HEK293 (cell line): Measurements from ENCODE around the gene EEF2K.

Experiments used
- CTCF ChIA-PET: fragments of 350-600 bp; formaldehyde crosslinking; extraction: SDS; loops from one replicate; lab custom pipeline; 2021; ENCODE audit warnings: antibody characterized with exemption; lab: Yijun Ruan, JAX
- POLR2A ChIA-PET: fragments of 300-600 bp; formaldehyde crosslinking; extraction: SDS; loops from one replicate; lab custom pipeline; 2020; ENCODE audit warnings: antibody characterized with exemption, inconsistent platforms; lab: Yijun Ruan, JAX
- H3K27ac ChIP-seq: fragments of 200-500 bp; sonication (Bioruptor generic); 2 replicates; pipeline ENCODE4 v1.5.1; 2014; ENCODE audit warnings: low read depth, low read length, control low read depth, inconsistent platforms; ENCODE audit errors: extremely low read depth
- H3K36me3 ChIP-seq, 2 experiments: fragments of 200-500 bp in 1 of 2; sonication (Bioruptor generic) in 1 of 2; 1 replicate in 1 of 2; 2 replicates in 1 of 2; pipeline ENCODE4 v1.5.1; 2014 to 2017; ENCODE audit warnings: inconsistent platforms in 2 of 2, low read length in 2 of 2; ENCODE audit not compliant: control insufficient read depth in 2 of 2, insufficient read depth in 1 of 2
- H3K4me1 ChIP-seq: fragments of 200-500 bp; sonication (Bioruptor generic); 2 replicates; pipeline ENCODE4 v1.5.1; 2014; ENCODE audit warnings: mild to moderate bottlenecking, low read length, inconsistent platforms; ENCODE audit not compliant: control insufficient read depth, insufficient read depth
- H3K4me3 ChIP-seq: 2 replicates; pipeline ENCODE4 v1.5.1; 2011; ENCODE audit warnings: low read depth, mild to moderate bottlenecking, control low read depth, low read length, moderate library complexity
- H3K9me3 ChIP-seq: fragments of 200-500 bp; sonication (Bioruptor generic); 2 replicates; pipeline ENCODE4 v1.5.1; 2014; ENCODE audit warnings: low read depth, low read length, inconsistent platforms; ENCODE audit not compliant: control insufficient read depth, insufficient read depth
- HOXC10 ChIP-seq: sonication (generic); formaldehyde crosslinking; IDR thresholded peaks from 2 replicates; pipeline ENCODE4 v1.8.1; 2023; ENCODE audit warnings: mild to moderate bottlenecking, missing genetic modification reagents
- HOXD13 ChIP-seq: sonication (generic); formaldehyde crosslinking; IDR thresholded peaks from 2 replicates; pipeline ENCODE4 v1.8.0; 2022; ENCODE audit warnings: missing genetic modification reagents, borderline replicate concordance
- IKZF3 ChIP-seq: fragments of 450-650 bp; IDR thresholded peaks from 2 replicates; pipeline ENCODE4 v1.5.0; 2018; ENCODE audit warnings: missing biosample characterization, mild to moderate bottlenecking, missing genetic modification characterization, moderate library complexity
- KLF16 ChIP-seq: fragments of 450-650 bp; formaldehyde crosslinking; IDR thresholded peaks from 2 replicates; pipeline ENCODE4 v1.5.1; 2017; ENCODE audit warnings: missing biosample characterization, missing genetic modification characterization
- MZF1 ChIP-seq: fragments of 450-650 bp; formaldehyde crosslinking; IDR thresholded peaks from 2 replicates; pipeline ENCODE4 v1.5.1; 2017; ENCODE audit warnings: missing biosample characterization, missing genetic modification characterization, borderline replicate concordance
- SP2 ChIP-seq: fragments of 450-650 bp; formaldehyde crosslinking; IDR thresholded peaks from 2 replicates; pipeline ENCODE4 v1.5.1; 2016; ENCODE audit warnings: missing biosample characterization, missing genetic modification characterization
- YY1 ChIP-seq: fragments of 450-650 bp; formaldehyde crosslinking; IDR thresholded peaks from 2 replicates; pipeline ENCODE4 v1.5.1; 2018; ENCODE audit warnings: missing biosample characterization, missing genetic modification characterization
- ZFHX2 ChIP-seq: fragments of 450-650 bp; formaldehyde crosslinking; conservative IDR thresholded peaks from 2 replicates; pipeline ENCODE4 v1.5.1; 2016; ENCODE audit warnings: missing biosample characterization, missing genetic modification characterization
- ZNF202 ChIP-seq: fragments of 450-650 bp; formaldehyde crosslinking; IDR thresholded peaks from 2 replicates; pipeline ENCODE4 v1.5.1; 2016; ENCODE audit warnings: missing biosample characterization, missing genetic modification characterization, borderline replicate concordance
- ZNF214 ChIP-seq: fragments of 450-650 bp; formaldehyde crosslinking; IDR thresholded peaks from 2 replicates; pipeline ENCODE4 v1.5.1; 2017; ENCODE audit warnings: missing biosample characterization, mild to moderate bottlenecking, missing genetic modification characterization, borderline replicate concordance
- ZNF223 ChIP-seq: fragments of 450-650 bp; formaldehyde crosslinking; IDR thresholded peaks from 2 replicates; pipeline ENCODE4 v1.5.1; 2016; ENCODE audit warnings: missing biosample characterization, missing genetic modification characterization
- ZNF324 ChIP-seq: fragments of 450-650 bp; formaldehyde crosslinking; IDR thresholded peaks from 2 replicates; pipeline ENCODE4 v1.5.1; 2016; ENCODE audit warnings: missing biosample characterization, missing genetic modification characterization
- ZNF366 ChIP-seq: fragments of 450-650 bp; formaldehyde crosslinking; conservative IDR thresholded peaks from 2 replicates; pipeline ENCODE4 v1.5.1; 2016; ENCODE audit warnings: missing biosample characterization, missing genetic modification characterization
- ZNF391 ChIP-seq: fragments of 450-650 bp; formaldehyde crosslinking; IDR thresholded peaks from 2 replicates; pipeline ENCODE4 v1.5.1; 2016; ENCODE audit warnings: low read depth, missing biosample characterization, missing genetic modification characterization, borderline replicate concordance
- ZNF416 ChIP-seq: fragments of 450-650 bp; formaldehyde crosslinking; IDR thresholded peaks from 2 replicates; pipeline ENCODE4 v1.5.1; 2016; ENCODE audit warnings: missing biosample characterization, missing genetic modification characterization
- ZNF555 ChIP-seq: fragments of 450-650 bp; formaldehyde crosslinking; conservative IDR thresholded peaks from 2 replicates; pipeline ENCODE4 v1.5.1; 2017; ENCODE audit warnings: missing biosample characterization, mild to moderate bottlenecking, missing genetic modification characterization, inconsistent platforms
- ZNF561 ChIP-seq: fragments of 450-650 bp; IDR thresholded peaks from 2 replicates; pipeline ENCODE4 v1.5.1; 2018; ENCODE audit warnings: missing biosample characterization, missing genetic modification characterization, borderline replicate concordance
- ZNF585B ChIP-seq: fragments of 450-650 bp; formaldehyde crosslinking; IDR thresholded peaks from 2 replicates; pipeline ENCODE4 v1.5.1; 2016; ENCODE audit warnings: missing biosample characterization, missing genetic modification characterization
- ZNF621 ChIP-seq: fragments of 450-650 bp; formaldehyde crosslinking; IDR thresholded peaks from 2 replicates; pipeline ENCODE4 v1.5.1; 2017; ENCODE audit warnings: missing biosample characterization, missing genetic modification characterization
- ZNF624 ChIP-seq: fragments of 450-650 bp; formaldehyde crosslinking; IDR thresholded peaks from 2 replicates; pipeline ENCODE4 v1.5.1; 2017; ENCODE audit warnings: missing biosample characterization, missing genetic modification characterization
- ZNF626 ChIP-seq: fragments of 450-650 bp; sonication (Bioruptor Pico); formaldehyde crosslinking; IDR thresholded peaks from 2 replicates; pipeline ENCODE4 v1.5.1; 2018; ENCODE audit warnings: missing biosample characterization, missing genetic modification characterization, inconsistent platforms
- ZNF792 ChIP-seq: fragments of 450-650 bp; formaldehyde crosslinking; IDR thresholded peaks from 2 replicates; pipeline ENCODE4 v1.5.1; 2016; ENCODE audit warnings: missing biosample characterization, missing genetic modification characterization
- TF ChIP-seq, protein P1 (sequence below): fragments of 450-650 bp; formaldehyde crosslinking; IDR thresholded peaks from 2 replicates; pipeline ENCODE4 v1.5.1; 2016; ENCODE audit warnings: missing biosample characterization, missing genetic modification characterization
- TF ChIP-seq, protein P2 (sequence below): fragments of 450-650 bp; formaldehyde crosslinking; IDR thresholded peaks from 2 replicates; pipeline ENCODE4 v1.5.1; 2016; ENCODE audit warnings: missing biosample characterization, missing genetic modification characterization
- TF ChIP-seq, protein P3 (sequence below): fragments of 450-650 bp; formaldehyde crosslinking; conservative IDR thresholded peaks from 2 replicates; pipeline ENCODE4 v1.5.1; 2016; ENCODE audit warnings: low read depth, missing biosample characterization, missing genetic modification characterization
- TF ChIP-seq, protein P4 (sequence below): fragments of 450-650 bp; formaldehyde crosslinking; optimal IDR thresholded peaks from 2 replicates; pipeline ENCODE3; 2016; ENCODE audit warnings: missing biosample characterization, mild to moderate bottlenecking, missing genetic modification characterization
- TF ChIP-seq, protein P5 (sequence below): fragments of 450-650 bp; formaldehyde crosslinking; IDR thresholded peaks from 2 replicates; pipeline ENCODE4; 2016; ENCODE audit warnings: missing biosample characterization, missing genetic modification characterization

EEF2K gene

DNA sequence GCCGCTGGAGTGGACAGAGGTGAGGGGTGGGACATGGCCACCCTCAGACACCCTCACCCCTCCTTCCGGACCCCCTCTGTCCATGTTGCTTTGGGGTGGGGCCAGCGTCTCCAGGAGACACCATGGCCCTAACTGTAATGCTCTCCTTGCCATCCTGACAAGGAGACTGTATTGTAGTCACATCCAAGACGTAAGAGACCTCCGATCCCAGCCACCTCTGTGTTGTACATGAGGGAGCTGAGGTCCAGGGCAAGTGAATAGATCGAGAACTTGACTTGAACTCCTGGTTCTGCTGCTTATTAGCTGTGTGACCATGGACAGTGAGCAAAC is 121.3 kb downstream of the EEF2K start:
- ChIA-PET POLR2A (no interaction called here), CTCF (no interaction called here)
- no peak for TF ChIP-seq ZNF792 (tag by site-specific recombination)
- TF ChIP-seq YY1 (tag by site-specific recombination) = no peak
- no peak for TF ChIP-seq ZNF324 (tag by site-specific recombination)
- TF ChIP-seq, protein P1, sequence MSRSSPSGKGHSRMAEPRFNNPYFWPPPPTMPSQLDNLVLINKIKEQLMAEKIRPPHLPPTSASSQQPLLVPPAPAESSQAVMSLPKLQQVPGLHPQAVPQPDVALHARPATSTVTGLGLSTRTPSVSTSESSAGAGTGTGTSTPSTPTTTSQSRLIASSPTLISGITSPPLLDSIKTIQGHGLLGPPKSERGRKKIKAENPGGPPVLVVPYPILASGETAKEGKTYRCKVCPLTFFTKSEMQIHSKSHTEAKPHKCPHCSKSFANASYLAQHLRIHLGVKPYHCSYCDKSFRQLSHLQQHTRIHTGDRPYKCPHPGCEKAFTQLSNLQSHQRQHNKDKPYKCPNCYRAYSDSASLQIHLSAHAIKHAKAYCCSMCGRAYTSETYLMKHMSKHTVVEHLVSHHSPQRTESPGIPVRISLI = no peak
- TF ChIP-seq ZNF626 (tag by site-specific recombination) = no peak
- no peak for TF ChIP-seq KLF16
- no peak for TF ChIP-seq ZNF621
- no peak for TF ChIP-seq ZNF416
- TF ChIP-seq, protein P2, sequence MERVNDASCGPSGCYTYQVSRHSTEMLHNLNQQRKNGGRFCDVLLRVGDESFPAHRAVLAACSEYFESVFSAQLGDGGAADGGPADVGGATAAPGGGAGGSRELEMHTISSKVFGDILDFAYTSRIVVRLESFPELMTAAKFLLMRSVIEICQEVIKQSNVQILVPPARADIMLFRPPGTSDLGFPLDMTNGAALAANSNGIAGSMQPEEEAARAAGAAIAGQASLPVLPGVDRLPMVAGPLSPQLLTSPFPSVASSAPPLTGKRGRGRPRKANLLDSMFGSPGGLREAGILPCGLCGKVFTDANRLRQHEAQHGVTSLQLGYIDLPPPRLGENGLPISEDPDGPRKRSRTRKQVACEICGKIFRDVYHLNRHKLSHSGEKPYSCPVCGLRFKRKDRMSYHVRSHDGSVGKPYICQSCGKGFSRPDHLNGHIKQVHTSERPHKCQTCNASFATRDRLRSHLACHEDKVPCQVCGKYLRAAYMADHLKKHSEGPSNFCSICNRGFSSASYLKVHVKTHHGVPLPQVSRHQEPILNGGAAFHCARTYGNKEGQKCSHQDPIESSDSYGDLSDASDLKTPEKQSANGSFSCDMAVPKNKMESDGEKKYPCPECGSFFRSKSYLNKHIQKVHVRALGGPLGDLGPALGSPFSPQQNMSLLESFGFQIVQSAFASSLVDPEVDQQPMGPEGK (tag by site-specific recombination) = no peak
- TF ChIP-seq ZNF624 (tag by site-specific recombination) = no peak
- TF ChIP-seq IKZF3 (tag by site-specific recombination) = no peak
- no peaks in the 10 kb centered on the region for H3K9me3 ChIP-seq
- H3K4me3 ChIP-seq = no peak overlapping the region
- peaks cover 20 to 92% of the 10 kb centered on the region in 2 experiments; a peak in 2 of 3 replicates for H3K36me3 ChIP-seq
- H3K27ac ChIP-seq = no peak overlapping the region
- H3K4me1 ChIP-seq = no peaks in the 10 kb centered on the region

DNA sequence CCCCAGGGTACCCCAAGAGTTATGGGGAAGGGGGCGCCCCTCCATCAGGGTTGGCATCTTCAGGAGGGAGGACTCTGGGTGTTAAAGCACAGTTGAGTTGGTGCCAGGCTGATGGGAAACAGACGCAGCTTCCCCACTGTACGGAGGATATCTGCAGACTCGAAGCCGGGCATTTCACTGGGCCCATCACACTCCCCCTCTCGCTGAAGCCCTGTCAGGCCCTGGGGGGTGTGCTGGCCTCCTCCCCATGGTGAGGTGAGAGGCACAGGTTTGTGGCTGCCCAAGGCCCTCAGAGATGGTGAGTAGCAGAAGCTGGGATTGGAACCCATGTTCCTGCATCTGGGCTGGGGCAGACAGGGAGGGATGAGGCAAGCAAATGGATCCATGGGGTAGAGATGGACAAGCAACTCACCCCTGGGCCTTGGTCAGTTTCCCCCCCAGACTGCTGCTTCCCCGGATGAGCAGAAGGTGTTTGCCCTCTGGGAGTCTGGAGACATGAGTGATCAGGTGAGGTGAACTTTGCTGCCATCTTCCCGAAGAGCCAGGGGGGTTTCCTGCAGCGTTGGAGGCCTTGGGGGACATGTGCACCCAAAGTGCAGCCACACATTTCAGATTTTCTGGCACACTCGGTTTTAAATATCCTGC is 122.1 kb downstream of the EEF2K start:
- Histone ChIP-seq H3K4me3 (no peak overlapping the region), H3K36me3 (peaks cover 25 to 90% of the 10 kb centered on the region in 2 experiments), H3K27ac (no peak overlapping the region), H3K9me3 (no peaks in the 10 kb centered on the region), H3K4me1 (no peaks in the 10 kb centered on the region)
- CTCF ChIA-PET = interaction anchor here (1.2 kb wide), 1 partner anchor 10 kb away, joined by 3 read pairs; no protein-coding TSS in a partner anchor
- POLR2A ChIA-PET = no interaction called here
- TF ChIP-seq ZNF223 (tag by site-specific recombination) (no peak), ZNF561 (tag by site-specific recombination) (no peak), SP2 (no peak), HOXD13 (no peak), MZF1 (tag by site-specific recombination) (no peak), ZFHX2 (tag by site-specific recombination) (no peak), ZNF202 (tag by site-specific recombination) (no peak), ZNF391 (tag by site-specific recombination) (no peak), ZNF585B (tag by site-specific recombination) (no peak), HOXC10 (CRISPR knock-in tag) (no peak), KLF16 (no peak), ZNF214 (no peak), ZNF555 (tag by site-specific recombination) (no peak), ZNF366 (tag by site-specific recombination) (no peak)
- TF ChIP-seq, protein P3, sequence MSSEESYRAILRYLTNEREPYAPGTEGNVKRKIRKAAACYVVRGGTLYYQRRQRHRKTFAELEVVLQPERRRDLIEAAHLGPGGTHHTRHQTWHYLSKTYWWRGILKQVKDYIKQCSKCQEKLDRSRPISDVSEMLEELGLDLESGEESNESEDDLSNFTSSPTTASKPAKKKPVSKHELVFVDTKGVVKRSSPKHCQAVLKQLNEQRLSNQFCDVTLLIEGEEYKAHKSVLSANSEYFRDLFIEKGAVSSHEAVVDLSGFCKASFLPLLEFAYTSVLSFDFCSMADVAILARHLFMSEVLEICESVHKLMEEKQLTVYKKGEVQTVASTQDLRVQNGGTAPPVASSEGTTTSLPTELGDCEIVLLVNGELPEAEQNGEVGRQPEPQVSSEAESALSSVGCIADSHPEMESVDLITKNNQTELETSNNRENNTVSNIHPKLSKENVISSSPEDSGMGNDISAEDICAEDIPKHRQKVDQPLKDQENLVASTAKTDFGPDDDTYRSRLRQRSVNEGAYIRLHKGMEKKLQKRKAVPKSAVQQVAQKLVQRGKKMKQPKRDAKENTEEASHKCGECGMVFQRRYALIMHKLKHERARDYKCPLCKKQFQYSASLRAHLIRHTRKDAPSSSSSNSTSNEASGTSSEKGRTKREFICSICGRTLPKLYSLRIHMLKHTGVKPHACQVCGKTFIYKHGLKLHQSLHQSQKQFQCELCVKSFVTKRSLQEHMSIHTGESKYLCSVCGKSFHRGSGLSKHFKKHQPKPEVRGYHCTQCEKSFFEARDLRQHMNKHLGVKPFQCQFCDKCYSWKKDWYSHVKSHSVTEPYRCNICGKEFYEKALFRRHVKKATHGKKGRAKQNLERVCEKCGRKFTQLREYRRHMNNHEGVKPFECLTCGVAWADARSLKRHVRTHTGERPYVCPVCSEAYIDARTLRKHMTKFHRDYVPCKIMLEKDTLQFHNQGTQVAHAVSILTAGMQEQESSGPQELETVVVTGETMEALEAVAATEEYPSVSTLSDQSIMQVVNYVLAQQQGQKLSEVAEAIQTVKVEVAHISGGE (tag by site-specific recombination) = no peak
- TF ChIP-seq, protein P4, sequence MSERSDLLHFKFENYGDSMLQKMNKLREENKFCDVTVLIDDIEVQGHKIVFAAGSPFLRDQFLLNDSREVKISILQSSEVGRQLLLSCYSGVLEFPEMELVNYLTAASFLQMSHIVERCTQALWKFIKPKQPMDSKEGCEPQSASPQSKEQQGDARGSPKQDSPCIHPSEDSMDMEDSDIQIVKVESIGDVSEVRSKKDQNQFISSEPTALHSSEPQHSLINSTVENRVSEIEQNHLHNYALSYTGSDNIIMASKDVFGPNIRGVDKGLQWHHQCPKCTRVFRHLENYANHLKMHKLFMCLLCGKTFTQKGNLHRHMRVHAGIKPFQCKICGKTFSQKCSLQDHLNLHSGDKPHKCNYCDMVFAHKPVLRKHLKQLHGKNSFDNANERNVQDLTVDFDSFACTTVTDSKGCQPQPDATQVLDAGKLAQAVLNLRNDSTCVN (tag by site-specific recombination) = no peak
- TF ChIP-seq, protein P5, sequence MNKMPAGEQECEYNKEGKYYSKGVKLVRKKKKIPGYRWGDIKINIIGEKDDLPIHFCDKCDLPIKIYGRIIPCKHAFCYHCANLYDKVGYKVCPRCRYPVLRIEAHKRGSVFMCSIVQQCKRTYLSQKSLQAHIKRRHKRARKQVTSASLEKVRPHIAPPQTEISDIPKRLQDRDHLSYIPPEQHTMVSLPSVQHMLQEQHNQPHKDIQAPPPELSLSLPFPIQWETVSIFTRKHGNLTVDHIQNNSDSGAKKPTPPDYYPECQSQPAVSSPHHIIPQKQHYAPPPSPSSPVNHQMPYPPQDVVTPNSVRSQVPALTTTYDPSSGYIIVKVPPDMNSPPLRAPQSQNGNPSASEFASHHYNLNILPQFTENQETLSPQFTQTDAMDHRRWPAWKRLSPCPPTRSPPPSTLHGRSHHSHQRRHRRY (tag by site-specific recombination) = no peak
